SK-N-SH (cell line): Measurements from ENCODE around the gene MT1M. TPM values are rescaled to one million over a fixed set of nuclear protein-coding genes. Genes with fewer than 3 reads are reported as not detected.

ENCODE experiments used
- CTCF ChIA-PET: fragments of 300-600, 350-600 bp; formaldehyde crosslinking; extraction: SDS; loops from one replicate; lab custom pipeline; 2021; lab: Yijun Ruan, JAX
- POLR2A ChIA-PET: fragments of 350-600 bp; sonication (Branson Sonifier 250); formaldehyde crosslinking; extraction: SDS; loops from one replicate; lab custom pipeline; 2020; ENCODE audit warnings: antibody characterized with exemption, inconsistent platforms; lab: Yijun Ruan, JAX
- DNase-seq: peaks from one replicate; pipeline ENCODE4 v3.0.0; 2012
- H2AFZ ChIP-seq: fragments of 200-600 bp; sonication (generic); 2 replicates; pipeline ENCODE4 v1.8.1; 2016; ENCODE audit warnings: antibody characterized with exemption, mild to moderate bottlenecking, low read depth
- H3F3A ChIP-seq: fragments of 200-600 bp; sonication (generic); replicated peaks from 2 replicates; pipeline ENCODE3; 2016; ENCODE audit warnings: antibody characterized with exemption, mild to moderate bottlenecking; ENCODE audit not compliant: insufficient read depth
- H3K27ac ChIP-seq, 2 experiments: fragments of 200-500 bp in 1 of 2; fragments of 200-600 bp in 1 of 2; sonication (Bioruptor generic) in 1 of 2; sonication (generic), shearing (Covaris generic) in 1 of 2; 2 replicates each; pipeline versions ENCODE4 v1.5.1 to v1.6.1; 2014 to 2016; ENCODE audit warnings: low read depth in 2 of 2, inconsistent platforms in 1 of 2, low read length in 1 of 2, mild to moderate bottlenecking in 1 of 2, mixed read lengths in 1 of 2
- H3K27me3 ChIP-seq: fragments of 200-600 bp; sonication (generic), shearing (Covaris generic); 2 replicates; pipeline ENCODE4 v1.6.1; 2016; ENCODE audit warnings: mixed run types; ENCODE audit not compliant: insufficient read depth
- H3K36me3 ChIP-seq, 2 experiments: fragments of 200-500 bp in 1 of 2; fragments of 200-600 bp in 1 of 2; sonication (Bioruptor generic) in 1 of 2; sonication (generic) in 1 of 2; replicated peaks in 1 of 2; 2 replicates each; pipeline versions ENCODE3 to v1.5.1; 2014 to 2016; ENCODE audit warnings: low read length in 1 of 2, mild to moderate bottlenecking in 1 of 2; ENCODE audit not compliant: insufficient read depth in 2 of 2, control insufficient read depth in 1 of 2
- H3K4me1 ChIP-seq, 2 experiments: fragments of 200-500 bp in 1 of 2; fragments of 200-600 bp in 1 of 2; sonication (Bioruptor generic) in 1 of 2; sonication (generic), shearing (Covaris generic) in 1 of 2; 2 replicates each; pipeline versions ENCODE4 v1.5.1 to v1.6.1; 2014 to 2016; ENCODE audit warnings: low read depth in 1 of 2, low read length in 1 of 2, mixed run types in 1 of 2; ENCODE audit not compliant: insufficient read depth in 2 of 2, control insufficient read depth in 1 of 2
- H3K4me2 ChIP-seq: fragments of 200-600 bp; sonication (generic), shearing (Covaris generic); 2 replicates; pipeline ENCODE4 v1.6.1; 2017; ENCODE audit warnings: mixed run types
- H3K4me3 ChIP-seq, 2 experiments: fragments of 200-500 bp in 1 of 2; fragments of 200-600 bp in 1 of 2; sonication (Bioruptor generic) in 1 of 2; sonication (generic), shearing (Covaris generic) in 1 of 2; 2 replicates each; pipeline versions ENCODE4 v1.5.1 to v1.8.1; 2014 to 2016; ENCODE audit warnings: low read depth in 2 of 2, inconsistent platforms in 1 of 2, low read length in 1 of 2, mild to moderate bottlenecking in 1 of 2, mixed read lengths in 1 of 2, moderate library complexity in 1 of 2
- H3K79me2 ChIP-seq: fragments of 200-600 bp; sonication (generic); 2 replicates; pipeline ENCODE4 v1.8.1; 2017; ENCODE audit warnings: mild to moderate bottlenecking; ENCODE audit not compliant: insufficient read depth
- H3K9ac ChIP-seq: fragments of 200-600 bp; sonication (generic); 2 replicates; pipeline ENCODE4 v1.6.1; 2017; ENCODE audit warnings: mixed run types
- H3K9me2 ChIP-seq: fragments of 200-600 bp; sonication (generic); 2 replicates; pipeline ENCODE4 v1.6.1; 2017; ENCODE audit warnings: mixed run types
- H3K9me3 ChIP-seq: fragments of 200-600 bp; sonication (generic); 2 replicates; pipeline ENCODE4 v1.6.1; 2017; ENCODE audit warnings: mixed run types, mild to moderate bottlenecking, moderate library complexity
- H4K20me1 ChIP-seq: fragments of 200-600 bp; sonication (generic); 2 replicates; pipeline ENCODE4 v1.6.1; 2017; ENCODE audit warnings: mild to moderate bottlenecking, mixed run types; ENCODE audit not compliant: insufficient read depth
- EP300 ChIP-seq, 2 experiments: IDR thresholded peaks; 2 replicates each; pipeline versions ENCODE4 v1.4.0 to v1.6.1; 2012; ENCODE audit warnings: borderline replicate concordance in 1 of 2, low read depth in 1 of 2, low read length in 1 of 2
- EZH2phosphoT487 ChIP-seq: fragments of 200-600 bp; sonication (generic); IDR thresholded peaks from 2 replicates; pipeline ENCODE4 v1.6.1; 2017; ENCODE audit warnings: low read depth, mixed run types, mild to moderate bottlenecking, antibody characterized with exemption, moderate library complexity, borderline replicate concordance
- GABPA ChIP-seq: IDR thresholded peaks from 2 replicates; pipeline ENCODE4 v1.4.0; 2012; ENCODE audit warnings: low read depth, mild to moderate bottlenecking
- GATA2 ChIP-seq: sonication (generic); formaldehyde crosslinking; IDR thresholded peaks from 2 replicates; pipeline ENCODE4 v1.5.0; 2020; ENCODE audit warnings: mild to moderate bottlenecking, missing genetic modification reagents
- JUND ChIP-seq: IDR thresholded peaks from 2 replicates; pipeline ENCODE4 v1.4.0; 2012
- NFIC ChIP-seq: IDR thresholded peaks from 2 replicates; pipeline ENCODE4 v1.4.0; 2012; ENCODE audit warnings: borderline replicate concordance
- POLR2AphosphoS5 ChIP-seq: IDR thresholded peaks from 2 replicates; pipeline ENCODE4 v1.6.1; 2012; ENCODE audit warnings: low read depth, low read length
- RCOR1 ChIP-seq: fragments of 150-350 bp; IDR thresholded peaks from 2 replicates; pipeline ENCODE4 v1.6.1; 2017; ENCODE audit warnings: antibody characterized with exemption, low read length
- RXRA ChIP-seq: IDR thresholded peaks from 2 replicates; pipeline ENCODE4 v1.4.0; 2012; ENCODE audit warnings: low read depth, mild to moderate bottlenecking, borderline replicate concordance
- SIN3A ChIP-seq: IDR thresholded peaks from 2 replicates; pipeline ENCODE4 v1.6.1; 2012; ENCODE audit warnings: low read depth, mild to moderate bottlenecking, low read length, moderate library complexity, borderline replicate concordance
- TAF1 ChIP-seq: IDR thresholded peaks from 2 replicates; pipeline ENCODE4 v1.6.1; 2012; ENCODE audit warnings: low read depth, mild to moderate bottlenecking, low read length, moderate library complexity, borderline replicate concordance
- TEAD4 ChIP-seq: IDR thresholded peaks from 2 replicates; pipeline ENCODE4 v1.4.0; 2012; ENCODE audit warnings: mild to moderate bottlenecking, borderline replicate concordance; ENCODE audit not compliant: insufficient read depth
- WGBS: methylation state at CpG from one replicate; pipeline ENCODE4 v1.1.6; 2017; ENCODE audit warnings: low lambda C conversion rate; 5-methylcytosine and 5-hydroxymethylcytosine counted together
- polyA plus RNA-seq, 3 experiments: library from polyadenylated mRNA; depleted of rRNA; stranded (reverse); fragments of >200 nt; gene quantifications; 2 replicates each; pipeline ENCODE4 v1.2.3, GENCODE V29; 2012
- TF ChIP-seq, protein P1 (sequence below): IDR thresholded peaks from 2 replicates; pipeline ENCODE4 v1.4.0; 2012; ENCODE audit warnings: low read depth
- TF ChIP-seq, protein P2 (sequence below): IDR thresholded peaks from 2 replicates; pipeline ENCODE4 v1.4.0; 2012; ENCODE audit warnings: low read depth, borderline replicate concordance
- TF ChIP-seq, protein P3 (sequence below): IDR thresholded peaks from 2 replicates; pipeline ENCODE4 v1.4.0; 2012; ENCODE audit warnings: low read depth, borderline replicate concordance
- TF ChIP-seq, protein P4 (sequence below): fragments of 150-350 bp; IDR thresholded peaks from 2 replicates; pipeline ENCODE4 v1.6.1; 2017; ENCODE audit warnings: antibody characterized with exemption, low read length, low read depth, borderline replicate concordance
- TF ChIP-seq, protein P5 (sequence below): fragments of 200-600 bp; sonication (generic); IDR thresholded peaks from 2 replicates; pipeline ENCODE4 v1.6.1; 2017; ENCODE audit warnings: antibody characterized with exemption, mild to moderate bottlenecking, moderate library complexity

MT1M gene
- polyA plus RNA-seq, 1 of the 3 experiments (the other 2 are of a cell fraction): 1.3 TPM

DNA sequence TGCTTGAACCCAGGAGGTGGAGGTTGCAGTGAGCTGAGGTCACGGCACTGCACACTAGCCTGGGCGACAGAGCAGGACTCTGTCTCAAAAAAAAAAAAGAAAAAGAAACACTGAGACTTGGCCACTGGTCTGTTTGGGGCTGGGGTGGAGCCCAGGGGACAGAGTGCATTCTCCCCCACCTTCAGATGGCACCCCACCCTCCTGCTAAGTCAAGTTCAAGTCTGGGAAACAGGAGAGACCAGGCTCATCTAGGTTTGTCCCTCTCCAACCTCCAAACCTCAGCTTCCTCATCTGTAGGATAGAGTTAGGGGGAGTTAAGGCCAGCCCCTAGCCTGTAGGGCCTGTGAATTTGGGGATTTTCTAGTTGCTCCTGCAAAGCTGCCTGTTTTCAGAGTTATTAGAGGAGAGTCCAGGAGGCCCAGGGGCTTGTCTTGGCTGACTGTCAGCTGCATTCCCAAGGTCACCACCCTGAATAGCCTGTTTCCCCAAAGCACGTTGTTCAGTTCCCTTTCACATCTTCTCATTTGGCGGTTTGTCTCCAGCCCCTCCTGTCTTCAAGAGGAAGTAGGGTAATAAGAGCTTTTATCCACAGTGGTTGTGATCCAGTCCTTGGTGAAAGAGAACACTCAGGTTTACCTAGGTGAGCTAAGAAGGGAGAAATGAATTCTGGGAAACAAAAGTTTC, 40.9 kb upstream of the MT1M start:
- ChIA-PET CTCF (interaction anchor here (1.0 to 4.1 kb wide), 5 partner anchors 10 to 111 kb away, joined by 3 to 28 read pairs (median 11); no protein-coding TSS in a partner anchor), POLR2A (interaction anchor here (0.6 kb wide), 1 partner anchor 72 kb away, joined by 3 read pairs; no protein-coding TSS in a partner anchor)
- no peak overlapping the region for H3K4me2 ChIP-seq

More for the DNA sequence above, 40.9 kb upstream of the MT1M start:
- Histone ChIP-seq H3K27ac (no peak overlapping the region), H3K4me3 (no peak overlapping the region), H3K27me3 (no peaks in the 10 kb centered on the region; the same call in 1 of the 2 replicates), H2AFZ (no peak overlapping the region), H3F3A (no peaks in the 10 kb centered on the region), H3K9ac (no peak overlapping the region), H3K79me2 (no peaks in the 10 kb centered on the region), H3K36me3 (no peaks in the 10 kb centered on the region), H3K9me3 (no peaks in the 10 kb centered on the region), H3K4me1 (peaks cover 0 to 8% of the 10 kb centered on the region in 2 experiments; a peak in 1 of 4 replicates), H3K9me2 (no peaks in the 10 kb centered on the region), H4K20me1 (no peaks in the 10 kb centered on the region)
- DNase-seq: no peak
- TF ChIP-seq NFIC (no peak), GATA2 (CRISPR knock-in tag) (no peak), EP300 (IDR thresholded peaks at IDR 0.05; ENCODE audit: borderline replicate concordance in 1 of 2, low read depth in 1 of 2, low read length in 1 of 2) (no peak), GABPA (no peak), JUND (no peak), RXRA (no peak), POLR2AphosphoS5 (no peak), TEAD4 (no peak), EZH2phosphoT487 (no peak), TAF1 (no peak), RCOR1 (no peak), SIN3A (no peak)
- TF ChIP-seq, protein P1, sequence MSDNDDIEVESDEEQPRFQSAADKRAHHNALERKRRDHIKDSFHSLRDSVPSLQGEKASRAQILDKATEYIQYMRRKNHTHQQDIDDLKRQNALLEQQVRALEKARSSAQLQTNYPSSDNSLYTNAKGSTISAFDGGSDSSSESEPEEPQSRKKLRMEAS: no peak
- TF ChIP-seq, protein P2, sequence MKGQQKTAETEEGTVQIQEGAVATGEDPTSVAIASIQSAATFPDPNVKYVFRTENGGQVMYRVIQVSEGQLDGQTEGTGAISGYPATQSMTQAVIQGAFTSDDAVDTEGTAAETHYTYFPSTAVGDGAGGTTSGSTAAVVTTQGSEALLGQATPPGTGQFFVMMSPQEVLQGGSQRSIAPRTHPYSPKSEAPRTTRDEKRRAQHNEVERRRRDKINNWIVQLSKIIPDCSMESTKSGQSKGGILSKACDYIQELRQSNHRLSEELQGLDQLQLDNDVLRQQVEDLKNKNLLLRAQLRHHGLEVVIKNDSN: no peak
- TF ChIP-seq, protein P3, sequence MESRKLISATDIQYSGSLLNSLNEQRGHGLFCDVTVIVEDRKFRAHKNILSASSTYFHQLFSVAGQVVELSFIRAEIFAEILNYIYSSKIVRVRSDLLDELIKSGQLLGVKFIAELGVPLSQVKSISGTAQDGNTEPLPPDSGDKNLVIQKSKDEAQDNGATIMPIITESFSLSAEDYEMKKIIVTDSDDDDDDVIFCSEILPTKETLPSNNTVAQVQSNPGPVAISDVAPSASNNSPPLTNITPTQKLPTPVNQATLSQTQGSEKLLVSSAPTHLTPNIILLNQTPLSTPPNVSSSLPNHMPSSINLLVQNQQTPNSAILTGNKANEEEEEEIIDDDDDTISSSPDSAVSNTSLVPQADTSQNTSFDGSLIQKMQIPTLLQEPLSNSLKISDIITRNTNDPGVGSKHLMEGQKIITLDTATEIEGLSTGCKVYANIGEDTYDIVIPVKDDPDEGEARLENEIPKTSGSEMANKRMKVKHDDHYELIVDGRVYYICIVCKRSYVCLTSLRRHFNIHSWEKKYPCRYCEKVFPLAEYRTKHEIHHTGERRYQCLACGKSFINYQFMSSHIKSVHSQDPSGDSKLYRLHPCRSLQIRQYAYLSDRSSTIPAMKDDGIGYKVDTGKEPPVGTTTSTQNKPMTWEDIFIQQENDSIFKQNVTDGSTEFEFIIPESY: no peak
- TF ChIP-seq, protein P4, sequence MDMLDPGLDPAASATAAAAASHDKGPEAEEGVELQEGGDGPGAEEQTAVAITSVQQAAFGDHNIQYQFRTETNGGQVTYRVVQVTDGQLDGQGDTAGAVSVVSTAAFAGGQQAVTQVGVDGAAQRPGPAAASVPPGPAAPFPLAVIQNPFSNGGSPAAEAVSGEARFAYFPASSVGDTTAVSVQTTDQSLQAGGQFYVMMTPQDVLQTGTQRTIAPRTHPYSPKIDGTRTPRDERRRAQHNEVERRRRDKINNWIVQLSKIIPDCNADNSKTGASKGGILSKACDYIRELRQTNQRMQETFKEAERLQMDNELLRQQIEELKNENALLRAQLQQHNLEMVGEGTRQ: no peak
- TF ChIP-seq, protein P5, sequence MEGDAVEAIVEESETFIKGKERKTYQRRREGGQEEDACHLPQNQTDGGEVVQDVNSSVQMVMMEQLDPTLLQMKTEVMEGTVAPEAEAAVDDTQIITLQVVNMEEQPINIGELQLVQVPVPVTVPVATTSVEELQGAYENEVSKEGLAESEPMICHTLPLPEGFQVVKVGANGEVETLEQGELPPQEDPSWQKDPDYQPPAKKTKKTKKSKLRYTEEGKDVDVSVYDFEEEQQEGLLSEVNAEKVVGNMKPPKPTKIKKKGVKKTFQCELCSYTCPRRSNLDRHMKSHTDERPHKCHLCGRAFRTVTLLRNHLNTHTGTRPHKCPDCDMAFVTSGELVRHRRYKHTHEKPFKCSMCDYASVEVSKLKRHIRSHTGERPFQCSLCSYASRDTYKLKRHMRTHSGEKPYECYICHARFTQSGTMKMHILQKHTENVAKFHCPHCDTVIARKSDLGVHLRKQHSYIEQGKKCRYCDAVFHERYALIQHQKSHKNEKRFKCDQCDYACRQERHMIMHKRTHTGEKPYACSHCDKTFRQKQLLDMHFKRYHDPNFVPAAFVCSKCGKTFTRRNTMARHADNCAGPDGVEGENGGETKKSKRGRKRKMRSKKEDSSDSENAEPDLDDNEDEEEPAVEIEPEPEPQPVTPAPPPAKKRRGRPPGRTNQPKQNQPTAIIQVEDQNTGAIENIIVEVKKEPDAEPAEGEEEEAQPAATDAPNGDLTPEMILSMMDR: no peak
- 82% methylated on average over 4 of the region's 4 CpGs for WGBS
